ENCODE data around the gene ADAMTS6. TPM values are rescaled to one million over a fixed set of nuclear protein-coding genes. Genes with fewer than 3 reads are reported as not detected.
A peak's percentile ranks its signal among the peaks of the same experiment; 100 is the strongest.

The ADAMTS6 gene
- 1 to 10 TPM; 1.1 to 1.9 TPM for total RNA-seq

- peak; percentile 94 for ATAC-seq
- ChIA-PET POLR2A (interaction anchor here (0.6 to 1.6 kb wide), 4 partner anchors 69 to 406 kb away, joined by 3 to 7 read pairs (median 3); no protein-coding TSS in a partner anchor), CTCF (interaction anchor here (1.0 to 5.2 kb wide), 12 partner anchors 7 to 847 kb away, joined by 3 to 45 read pairs (median 9); no protein-coding TSS in a partner anchor)
- no peaks in the 10 kb centered on the region for H3K9me3 Mint-ChIP-seq
- intact Hi-C loops (cut with micrococcal nuclease): loop anchor here (2.0 to 10.0 kb wide), 4 partner anchors 379 to 847 kb away; no protein-coding TSS in a partner anchor
- no peak within 1 kb of the TSS for H3K4me3 Mint-ChIP-seq
- H3K36me3 Mint-ChIP-seq (ENCODE audit: low read depth): no peaks in the 10 kb centered on the region
- no peaks in the 10 kb centered on the region for H3K27me3 Mint-ChIP-seq
- H3K27ac Mint-ChIP-seq: peak within 1 kb of the TSS; percentile 85
- H3K4me1 Mint-ChIP-seq (ENCODE audit: low read depth): peaks cover 7% of the 10 kb centered on the region
- TF ChIP-seq CTCF (IDR thresholded peaks at IDR 0.05): no peak
- DNase-seq: peak; percentile 92
These were observed at the start of gene ADAMTS6 for GRCh38 chr5:65481635-65482295. TSS of gene ADAMTS6 (minus strand) at chr5:65481920. CDS start at chr5:65473673, 8,247 bp downstream.

GRCh38 chr5:65530904-65531303 lies 49.2 kb upstream of the ADAMTS6 start:
- peaks cover 28% of the 10 kb centered on the region for H3K36me3 Mint-ChIP-seq (ENCODE audit: low read depth)
- no peaks in the 10 kb centered on the region for H3K27me3 Mint-ChIP-seq
- intact Hi-C loops (cut with micrococcal nuclease): no loop called here
- ChIA-PET POLR2A (interaction anchor here (0.6 kb wide), 2 partner anchors 102 to 451 kb away, joined by 3 read pairs; no protein-coding TSS in a partner anchor), CTCF (interaction anchor here (1.5 kb wide), 1 partner anchor 15 kb away, joined by 3 read pairs; no protein-coding TSS in a partner anchor)
- no peak overlapping the region for H3K4me3 Mint-ChIP-seq
- no peaks in the 10 kb centered on the region for H3K4me1 Mint-ChIP-seq (ENCODE audit: low read depth)
- no peak for DNase-seq
- H3K27ac Mint-ChIP-seq: no peak overlapping the region
- H3K9me3 Mint-ChIP-seq: no peaks in the 10 kb centered on the region
- no peak for ATAC-seq
- no peak for TF ChIP-seq CTCF (IDR thresholded peaks at IDR 0.05)

GRCh38 chr5:65525726-65526125 lies 44.0 kb upstream of the ADAMTS6 start:
- ChIA-PET CTCF (no interaction called here), POLR2A (interaction anchor here (1.0 kb wide), 1 partner anchor 43 kb away, joined by 3 read pairs; no protein-coding TSS in a partner anchor)
- Mint-ChIP-seq H3K27ac (no peak overlapping the region), H3K4me1 (ENCODE audit: low read depth) (no peaks in the 10 kb centered on the region), H3K36me3 (ENCODE audit: low read depth) (peaks cover 19% of the 10 kb centered on the region), H3K27me3 (no peaks in the 10 kb centered on the region), H3K4me3 (no peak overlapping the region), H3K9me3 (no peaks in the 10 kb centered on the region)
- TF ChIP-seq CTCF (IDR thresholded peaks at IDR 0.05): no peak
- ATAC-seq (no peak), DNase-seq (no peak)
- intact Hi-C loops (cut with micrococcal nuclease): no loop called here

- no peak for DNase-seq
- intact Hi-C loops (cut with micrococcal nuclease): no loop called here
- H3K36me3 Mint-ChIP-seq (ENCODE audit: low read depth): no peaks in the 10 kb centered on the region
- H3K27ac Mint-ChIP-seq: no peak overlapping the region
- no peak for TF ChIP-seq CTCF (IDR thresholded peaks at IDR 0.05)
- no peaks in the 10 kb centered on the region for H3K9me3 Mint-ChIP-seq
- ChIA-PET POLR2A (no interaction called here), CTCF (no interaction called here)
- ATAC-seq: no peak
- no peaks in the 10 kb centered on the region for H3K4me1 Mint-ChIP-seq (ENCODE audit: low read depth)
- no peaks in the 10 kb centered on the region for H3K27me3 Mint-ChIP-seq
- H3K4me3 Mint-ChIP-seq: no peak overlapping the region
These were observed 30.6 kb upstream of the ADAMTS6 start for GRCh38 chr5:65512170-65512937.

GRCh38 chr5:65508978-65509377 lies 27.3 kb upstream of the ADAMTS6 start:
- no peaks in the 10 kb centered on the region for H3K36me3 Mint-ChIP-seq (ENCODE audit: low read depth)
- no peak for ATAC-seq
- H3K4me1 Mint-ChIP-seq (ENCODE audit: low read depth): no peaks in the 10 kb centered on the region
- DNase-seq: no peak
- CTCF ChIA-PET: interaction anchor here (1.5 kb wide), 1 partner anchor 26 kb away, joined by 3 read pairs; no protein-coding TSS in a partner anchor
- H3K4me3 Mint-ChIP-seq: no peak overlapping the region
- H3K27ac Mint-ChIP-seq: no peak overlapping the region
- POLR2A ChIA-PET: no interaction called here
- no peak for TF ChIP-seq CTCF (IDR thresholded peaks at IDR 0.05)
- intact Hi-C loops (cut with micrococcal nuclease): no loop called here
- no peaks in the 10 kb centered on the region for H3K9me3 Mint-ChIP-seq
- no peaks in the 10 kb centered on the region for H3K27me3 Mint-ChIP-seq
